Choroid plexus epithelial cell (primary cell): ENCODE measurements around the gene QARS1.

Experiments
- DNase-seq: peaks from one replicate; pipeline ENCODE4 v3.0.0-alpha.2; 2010; ENCODE audit warnings: low read depth
- H3K4me3 ChIP-seq: 2 replicates; pipeline ENCODE4 v1.5.1; 2011; ENCODE audit warnings: low read depth, mild to moderate bottlenecking, control low read depth, low read length, moderate library complexity
- CTCF ChIP-seq: conservative IDR thresholded peaks from 2 replicates; pipeline ENCODE4 v1.5.1; 2011; ENCODE audit warnings: low read depth, mild to moderate bottlenecking, control low read depth, inconsistent platforms, low read length, moderate library complexity

QARS1 gene

GRCh38 chr3:49134471-49135265 is 30.1 kb upstream of the QARS1 start:
- no peak for TF ChIP-seq CTCF
- no peak for DNase-seq
- no peak overlapping the region for H3K4me3 ChIP-seq

DNA sequence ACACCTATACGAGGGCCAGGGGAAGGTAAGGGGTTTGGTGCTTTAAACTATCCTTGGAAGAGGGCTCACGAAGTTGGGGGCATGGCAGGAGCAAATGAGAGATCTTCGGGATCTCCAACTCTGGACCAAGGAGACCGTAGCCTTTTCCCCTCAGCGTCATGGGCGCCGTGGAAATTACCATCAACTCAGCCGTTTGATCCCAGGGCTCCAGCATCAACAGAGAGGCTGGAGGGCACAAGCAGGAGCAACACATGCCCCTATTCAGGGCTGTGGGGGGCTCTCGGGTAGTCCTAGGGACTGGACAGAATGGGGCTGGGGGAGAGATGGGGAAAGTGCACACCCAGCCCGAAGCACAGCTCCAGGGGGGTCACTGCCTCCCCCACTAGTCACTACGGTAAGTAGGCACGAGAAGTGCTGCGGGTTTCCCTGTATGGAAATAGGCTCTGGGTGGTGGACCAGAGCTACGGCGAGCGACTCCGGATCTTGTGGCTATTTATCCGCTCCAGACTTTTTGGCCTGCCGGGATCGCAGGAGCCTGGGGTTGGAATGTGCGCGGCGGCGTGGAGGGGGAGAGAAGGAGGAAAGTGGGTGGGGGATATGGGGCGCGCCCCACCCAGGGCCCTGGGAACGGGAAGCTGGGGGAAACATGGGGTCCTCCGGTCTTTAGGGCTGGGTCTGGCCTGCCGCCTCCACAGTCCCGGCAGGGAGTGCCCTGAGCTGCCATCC is 28.8 kb upstream of the QARS1 start:
- TF ChIP-seq CTCF = no peak
- peak; percentile 92 for DNase-seq
- H3K4me3 ChIP-seq = peak overlapping the region; percentile 92

DNA sequence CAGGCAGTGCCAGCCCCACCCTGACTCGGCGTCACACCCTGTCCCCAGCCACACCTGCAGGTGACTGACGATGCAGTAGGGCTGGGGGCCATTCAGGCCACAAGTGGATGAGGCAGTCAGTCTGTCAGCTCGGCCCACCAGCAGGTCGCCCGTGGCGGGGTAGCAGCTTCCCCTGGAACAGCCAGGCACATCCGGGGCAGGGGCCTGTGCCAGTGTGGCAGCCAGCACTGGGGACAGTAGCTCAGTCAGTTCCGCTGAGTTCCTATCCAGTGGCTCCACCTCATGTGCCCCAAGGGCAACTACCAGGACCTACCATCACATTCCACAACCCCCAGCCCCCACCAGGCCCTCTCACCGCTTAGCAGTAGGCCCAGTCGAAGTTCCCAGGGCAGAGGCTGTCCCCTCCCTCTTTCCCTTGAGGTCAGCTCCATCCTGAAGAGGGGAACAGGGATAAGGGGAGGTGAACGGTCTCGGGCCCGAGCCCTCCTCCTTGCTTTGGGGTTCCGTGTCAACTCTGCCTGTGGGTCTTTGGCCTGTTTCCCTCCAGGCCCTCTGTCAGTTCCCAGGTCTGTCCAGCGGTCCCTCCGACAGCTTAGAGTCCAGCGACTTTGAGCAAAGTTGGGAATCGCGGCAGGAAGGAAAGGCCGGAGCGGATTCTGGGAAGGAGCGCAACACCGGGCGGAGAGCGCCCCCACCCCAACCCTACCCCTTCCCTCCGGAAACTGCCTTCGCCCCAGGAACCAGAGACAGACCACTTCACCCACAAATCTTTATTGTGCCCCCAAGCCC is 28.1 kb upstream of the QARS1 start, which contains the start of gene LAMB2:
LAMB2 (minus strand) TSS at position 614 of the 789 bp plus-strand sequence; CDS start at position 431, 183 bp downstream.
- DNase-seq = peak; percentile 76
- H3K4me3 ChIP-seq = peak within 1 kb of the TSS; percentile 92
- TF ChIP-seq CTCF = peak; percentile 27

- H3K4me3 ChIP-seq = peak overlapping the region; percentile 92
- TF ChIP-seq CTCF = no peak
- no peak for DNase-seq
These were observed 27.5 kb upstream of the QARS1 start for GRCh38 chr3:49132073-49132436.

GRCh38 chr3:49131576-49131975 is 27.0 kb upstream of the QARS1 start:
- DNase-seq = no peak
- TF ChIP-seq CTCF = no peak
- H3K4me3 ChIP-seq = peak overlapping the region; percentile 92

DNA sequence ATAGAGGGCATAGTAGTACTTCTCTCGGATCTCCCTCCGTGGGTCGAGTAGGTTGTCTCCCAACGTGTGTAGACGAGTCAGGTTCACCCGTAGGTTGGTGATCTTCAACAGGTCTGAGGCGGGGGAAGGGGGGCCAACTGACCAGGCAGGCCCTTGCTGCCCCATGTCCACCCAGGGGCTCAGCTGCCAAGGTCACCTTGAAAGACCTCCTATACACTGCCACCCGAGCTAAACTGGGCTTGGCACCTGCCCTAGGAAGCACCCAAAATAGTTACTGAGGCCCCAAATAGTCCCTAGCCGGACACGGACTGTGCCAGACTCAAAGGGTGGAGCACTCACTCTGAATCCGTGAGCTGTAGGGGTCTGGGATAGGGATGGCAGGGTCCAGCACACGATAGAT is 26.5 kb upstream of the QARS1 start:
- TF ChIP-seq CTCF = no peak
- H3K4me3 ChIP-seq = no peak overlapping the region
- DNase-seq = no peak
